ENCODE measurements around the gene PRDX1. TPM values are rescaled to one million over a fixed set of nuclear protein-coding genes. Genes with fewer than 3 reads are reported as not detected.
"Not testable (repeated sequence)": the region's sequence is repeated elsewhere in the genome, so short reads cannot be mapped to it uniquely, and the experiment has no call there.

The PRDX1 gene
- total RNA-seq, 4 donors from 2014 or later, result 194 to 363 (median 269) TPM

- ATAC-seq (ENCODE audit: low FRiP score), result no peak
- no peak for TF ChIP-seq CTCF (IDR thresholded peaks at IDR 0.05)
- no peak for DNase-seq (ENCODE audit: low spot score)
These were observed 42.5 kb downstream of the PRDX1 start for GRCh38 chr1:45479039-45479748.

- TF ChIP-seq CTCF (IDR thresholded peaks at IDR 0.05), result no peak
- DNase-seq (ENCODE audit: low spot score), result no peak
- no peak for ATAC-seq (ENCODE audit: low FRiP score)
These were observed 43.4 kb downstream of the PRDX1 start for GRCh38 chr1:45478121-45478814.

GRCh38 chr1:45477646-45478045 is 44.0 kb downstream of the PRDX1 start:
- ATAC-seq (ENCODE audit: low FRiP score) (no peak), DNase-seq (ENCODE audit: low spot score) (no peak)
- TF ChIP-seq CTCF (IDR thresholded peaks at IDR 0.05), result no peak

- not testable (repeated sequence) for DNase-seq (ENCODE audit: low spot score); ATAC-seq (ENCODE audit: low FRiP score)
These were observed 47.5 kb downstream of the PRDX1 start for GRCh38 chr1:45474194-45474593.

GRCh38 chr1:45473302-45473701 is 48.4 kb downstream of the PRDX1 start:
- no peak for ATAC-seq (ENCODE audit: low FRiP score)
- TF ChIP-seq CTCF (IDR thresholded peaks at IDR 0.05), result no peak
- DNase-seq (ENCODE audit: low spot score), result no peak

GRCh38 chr1:45470306-45470798 is 51.3 kb downstream of the PRDX1 start:
- ATAC-seq (ENCODE audit: low FRiP score) (no peak), DNase-seq (ENCODE audit: low spot score) (no peak)
- TF ChIP-seq CTCF (IDR thresholded peaks at IDR 0.05), result no peak

- DNase-seq (ENCODE audit: low spot score); ATAC-seq (ENCODE audit: low FRiP score): not testable (repeated sequence)
These were observed 54.3 kb downstream of the PRDX1 start for GRCh38 chr1:45467353-45467752.

GRCh38 chr1:45465277-45465676 is 56.4 kb downstream of the PRDX1 start:
- ATAC-seq (ENCODE audit: low FRiP score) (no peak), DNase-seq (ENCODE audit: low spot score) (no peak)
- no peak for TF ChIP-seq CTCF (IDR thresholded peaks at IDR 0.05)

All from omental fat pad (tissue), 4 donors.